NB4 (cell line): ENCODE data around the gene GSX1.

ENCODE experiments used
- POLR2A ChIP-seq: IDR thresholded peaks from 2 replicates; pipeline ENCODE4 v1.6.1; 2011; ENCODE audit warnings: mild to moderate bottlenecking; ENCODE audit not compliant: insufficient read length; ENCODE audit errors: extremely low read depth
- TF ChIP-seq, protein P1 (sequence below): IDR thresholded peaks from one replicate; pipeline ENCODE4 v1.5.1; 2012; ENCODE audit warnings: low read depth, low read length

DNA sequence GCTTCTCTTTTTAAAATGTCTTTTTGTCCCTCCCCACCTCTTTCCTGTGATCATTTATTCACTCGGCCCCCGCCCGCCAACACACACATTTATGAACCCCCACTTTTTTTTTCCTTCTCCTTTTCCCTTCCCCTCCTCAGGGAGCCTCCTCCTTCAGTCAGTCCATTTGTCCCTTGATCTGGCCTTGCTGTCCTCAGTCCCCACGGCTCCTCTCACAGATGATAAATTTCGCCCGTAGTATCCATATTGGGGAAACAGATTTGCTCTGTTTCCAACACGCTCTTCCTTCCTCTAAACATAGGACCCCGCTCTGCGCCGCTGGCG, 2.0 kb downstream of the GSX1 start:
- no peak for TF ChIP-seq POLR2A
- TF ChIP-seq, protein P1, sequence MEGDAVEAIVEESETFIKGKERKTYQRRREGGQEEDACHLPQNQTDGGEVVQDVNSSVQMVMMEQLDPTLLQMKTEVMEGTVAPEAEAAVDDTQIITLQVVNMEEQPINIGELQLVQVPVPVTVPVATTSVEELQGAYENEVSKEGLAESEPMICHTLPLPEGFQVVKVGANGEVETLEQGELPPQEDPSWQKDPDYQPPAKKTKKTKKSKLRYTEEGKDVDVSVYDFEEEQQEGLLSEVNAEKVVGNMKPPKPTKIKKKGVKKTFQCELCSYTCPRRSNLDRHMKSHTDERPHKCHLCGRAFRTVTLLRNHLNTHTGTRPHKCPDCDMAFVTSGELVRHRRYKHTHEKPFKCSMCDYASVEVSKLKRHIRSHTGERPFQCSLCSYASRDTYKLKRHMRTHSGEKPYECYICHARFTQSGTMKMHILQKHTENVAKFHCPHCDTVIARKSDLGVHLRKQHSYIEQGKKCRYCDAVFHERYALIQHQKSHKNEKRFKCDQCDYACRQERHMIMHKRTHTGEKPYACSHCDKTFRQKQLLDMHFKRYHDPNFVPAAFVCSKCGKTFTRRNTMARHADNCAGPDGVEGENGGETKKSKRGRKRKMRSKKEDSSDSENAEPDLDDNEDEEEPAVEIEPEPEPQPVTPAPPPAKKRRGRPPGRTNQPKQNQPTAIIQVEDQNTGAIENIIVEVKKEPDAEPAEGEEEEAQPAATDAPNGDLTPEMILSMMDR = no peak
